Kasumi-1 (cell line): ENCODE measurements around the gene POU2F2.

Source experiments
- DNase-seq, 2 experiments: peaks; one replicate each; lab custom pipeline; 2025; lab: John Stamatoyannopoulos, UW

POU2F2 gene

DNA sequence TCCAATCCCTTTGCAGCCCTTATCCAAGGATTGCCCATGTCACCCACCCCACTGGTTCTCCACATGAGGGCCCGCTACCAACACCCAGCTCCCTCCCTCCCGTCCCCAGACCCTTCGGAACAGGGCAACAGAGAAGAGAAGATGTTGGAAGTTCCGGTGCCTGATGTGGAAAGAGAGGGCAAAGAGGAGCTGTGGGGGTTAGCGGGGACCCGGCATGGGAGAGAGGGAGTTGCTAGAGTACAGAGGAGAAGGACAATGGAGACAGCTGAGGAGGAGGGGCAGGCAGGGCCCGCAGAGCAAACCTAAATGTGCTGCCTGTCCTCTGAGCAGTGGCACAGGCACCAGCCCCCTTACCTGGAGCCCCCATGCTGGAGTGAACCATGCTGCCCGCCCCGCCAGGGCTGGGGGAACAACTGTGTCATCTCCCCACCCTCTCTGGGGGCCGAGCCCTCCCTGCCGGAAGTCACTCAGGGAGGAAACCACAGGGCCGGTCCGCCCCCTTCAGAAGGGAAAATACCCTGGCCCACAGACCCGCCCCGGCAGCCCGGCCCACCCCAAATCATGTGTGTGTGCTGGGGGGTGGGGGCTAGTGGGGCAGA, at the start of gene POU2F2:
POU2F2 (minus strand) TSS at position 417 of the 599 bp plus-strand sequence; CDS start at position 382, 35 bp downstream.
- DNase-seq: peak; percentile 42 to 73

DNA sequence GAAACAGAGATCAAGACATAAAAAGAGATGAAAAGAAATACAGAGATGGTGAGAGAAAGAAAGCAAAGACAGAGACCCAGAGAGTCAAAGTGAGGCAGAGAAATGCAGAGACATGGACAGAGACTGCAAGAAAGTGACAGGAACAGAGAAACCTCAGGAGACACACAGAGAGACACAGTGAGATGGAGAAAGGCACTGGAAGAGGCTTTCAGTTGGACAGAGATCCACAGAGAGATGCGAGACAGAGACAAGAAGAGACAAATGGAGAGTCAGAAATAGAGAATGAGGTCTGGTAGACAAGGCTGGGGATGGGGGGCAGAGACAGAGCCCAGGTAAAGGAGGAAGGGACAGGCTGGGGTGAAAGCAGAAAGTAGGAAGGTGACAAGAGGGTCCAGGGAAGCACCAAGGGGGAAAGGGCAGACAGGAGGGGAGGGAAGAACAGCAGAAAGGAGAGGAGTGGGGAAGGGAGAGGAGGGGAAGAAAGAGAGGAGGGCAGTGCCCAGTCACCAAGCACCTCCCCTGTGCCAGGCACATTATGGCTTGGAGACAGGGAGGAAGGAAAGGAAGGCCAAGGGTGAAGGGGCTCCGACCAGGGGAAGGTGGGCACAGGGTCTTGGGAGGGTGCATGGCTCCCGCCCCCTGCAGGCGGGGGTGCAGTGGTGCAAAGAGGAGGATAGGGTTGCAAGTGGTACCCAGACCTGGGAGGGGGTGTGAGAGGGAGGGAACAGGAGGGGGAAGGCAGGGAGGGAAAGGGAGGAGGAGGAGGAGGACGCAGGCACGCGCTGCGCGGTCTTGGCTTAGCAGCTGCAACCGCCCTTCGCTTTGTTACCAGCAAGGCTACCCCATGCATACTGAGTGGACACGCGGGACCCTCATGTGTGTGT, 46.8 kb upstream of the POU2F2 start:
- peak in 1 of 2 experiments; percentile 19 for DNase-seq

DNA sequence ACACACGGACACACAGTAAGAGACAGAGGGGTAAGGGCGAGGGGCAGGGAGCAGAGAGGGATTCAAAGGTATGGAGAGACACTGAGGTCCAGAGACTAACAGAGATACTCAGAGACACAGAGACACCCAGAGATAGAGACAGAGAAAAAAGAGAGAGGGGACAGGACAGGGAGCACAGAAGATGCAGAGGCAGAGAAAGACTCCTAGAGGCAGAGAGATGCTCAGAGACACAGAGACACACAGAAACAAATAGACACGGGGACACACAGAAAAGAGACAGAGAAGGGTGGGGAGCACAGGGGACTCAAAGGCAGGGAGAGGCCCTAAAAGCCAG, 45.4 kb upstream of the POU2F2 start:
- no peak for DNase-seq

DNA sequence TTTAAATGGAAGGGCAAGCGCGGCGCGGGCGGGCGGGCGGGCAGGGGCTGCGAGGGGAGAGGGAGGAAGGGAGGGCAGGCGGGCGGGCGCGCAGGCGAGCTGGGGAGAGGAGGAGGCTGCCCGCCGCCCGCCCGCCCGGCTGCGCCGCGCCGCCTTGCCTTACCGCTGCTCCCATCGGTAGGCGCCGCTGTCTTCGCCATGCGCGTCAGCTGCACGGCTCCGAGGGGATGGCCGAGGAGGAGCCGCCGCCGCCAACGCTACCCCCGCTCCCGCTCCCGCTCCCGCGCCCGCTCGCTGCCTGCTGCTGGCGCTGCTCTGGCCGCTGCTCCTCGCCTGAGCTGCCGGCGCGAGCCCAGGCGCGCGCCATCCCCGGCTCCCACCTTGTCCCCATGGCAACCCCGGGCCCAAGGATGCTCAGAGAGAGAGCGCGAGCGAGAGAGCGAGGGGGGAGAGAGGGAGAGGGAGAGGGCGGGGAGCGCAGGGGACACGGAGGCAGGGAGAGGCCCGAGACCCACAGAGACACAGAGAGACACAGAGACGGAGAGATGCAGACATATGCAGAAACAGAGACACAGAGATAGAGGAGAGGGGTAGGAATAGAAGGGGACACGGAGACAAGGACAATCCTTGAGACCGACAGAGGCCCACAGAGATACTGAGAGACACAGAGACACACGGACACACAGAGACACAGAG, 44.9 kb upstream of the POU2F2 start:
- peak; percentile 57 to 67 for DNase-seq

DNA sequence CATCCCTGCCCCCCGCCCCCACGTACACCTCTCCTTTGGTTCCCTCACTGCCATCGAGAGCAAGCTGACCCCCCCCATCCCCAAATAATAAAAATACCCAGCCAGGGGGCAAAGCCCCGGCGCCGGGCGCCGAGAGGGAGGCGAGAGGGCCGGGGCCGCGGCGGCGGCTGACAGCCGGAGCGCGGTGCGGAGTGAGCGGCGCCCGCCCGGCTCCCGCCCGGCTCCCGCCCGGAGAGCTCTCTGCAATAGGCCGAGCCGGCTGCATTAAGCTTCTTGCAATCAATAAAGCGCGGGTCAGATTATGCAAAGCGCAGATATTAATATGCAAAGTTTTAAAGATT, 44.4 kb upstream of the POU2F2 start:
- DNase-seq: peak in 1 of 2 experiments; percentile 67

DNA sequence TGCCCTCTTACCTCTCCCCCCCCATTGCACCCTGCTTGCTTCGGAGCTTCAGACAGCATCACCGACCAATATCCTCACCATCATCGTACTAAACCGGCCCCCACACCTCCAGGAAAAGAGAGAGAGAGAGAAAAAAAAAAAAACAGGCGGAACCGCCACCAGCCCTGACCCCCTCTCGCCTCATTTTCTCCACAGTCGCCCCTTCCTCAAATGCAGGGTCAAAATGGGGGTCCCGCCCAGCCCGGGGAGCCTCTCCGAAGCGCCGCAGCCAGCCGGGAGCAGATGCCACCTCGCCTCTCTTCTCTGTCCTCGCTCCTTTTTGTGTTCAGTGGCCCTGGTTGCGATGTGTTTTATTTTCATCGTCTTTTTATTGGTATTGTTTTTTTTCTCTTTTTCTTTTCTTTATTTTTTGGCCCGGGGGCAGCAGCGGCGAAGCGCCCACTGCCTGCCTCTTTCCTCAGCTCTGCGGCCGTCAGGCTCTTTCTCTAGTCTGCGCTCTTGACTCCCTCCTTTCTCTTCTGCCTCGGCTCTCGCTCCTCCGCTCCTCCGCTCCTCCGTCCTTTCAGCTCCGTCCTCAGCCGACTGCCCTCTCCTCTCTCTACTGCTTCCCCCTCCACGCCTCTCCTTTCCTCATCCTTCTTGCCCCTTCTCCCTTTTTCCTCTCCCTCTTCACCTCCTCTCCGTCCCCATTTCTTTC, 43.9 kb upstream of the POU2F2 start:
- DNase-seq: no peak

DNA sequence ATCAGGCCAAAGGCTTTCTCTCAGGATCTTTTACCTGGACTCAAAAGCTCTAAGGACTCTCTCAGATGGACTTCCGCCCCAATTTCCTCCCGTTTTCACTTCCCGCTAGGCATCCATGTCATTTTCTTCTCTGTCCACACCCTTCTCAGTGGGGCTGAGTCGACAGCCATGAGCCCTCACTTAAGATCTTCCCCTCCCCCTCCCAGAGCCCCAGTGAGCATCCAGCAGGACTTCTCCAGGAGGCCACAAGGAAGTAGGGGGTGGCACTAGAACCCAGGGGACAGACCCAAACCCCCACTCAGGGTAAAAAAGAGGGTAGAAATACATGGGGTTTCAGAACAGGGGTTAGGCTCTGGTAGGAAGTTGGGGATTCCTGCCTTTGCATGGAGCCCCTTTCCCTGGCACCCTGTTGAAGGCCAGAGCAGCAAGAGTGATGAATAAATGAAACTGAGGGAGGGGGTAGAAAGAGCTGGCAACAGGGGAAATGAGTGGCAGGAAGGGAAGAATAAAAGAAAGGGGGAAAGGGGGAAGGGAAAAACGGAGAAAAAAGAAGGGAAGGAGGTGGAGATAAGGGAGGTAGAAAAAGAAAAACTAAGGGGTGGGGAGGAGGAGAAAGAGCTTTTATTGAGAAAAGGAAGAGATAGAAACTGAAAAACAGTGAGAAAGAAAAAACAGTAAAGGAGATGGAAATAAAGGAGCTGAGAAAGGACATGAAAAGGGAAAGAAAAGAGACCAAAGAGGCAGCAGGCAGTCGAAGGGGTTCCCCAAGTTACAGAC, 42.9 kb upstream of the POU2F2 start:
- DNase-seq: no peak

DNA sequence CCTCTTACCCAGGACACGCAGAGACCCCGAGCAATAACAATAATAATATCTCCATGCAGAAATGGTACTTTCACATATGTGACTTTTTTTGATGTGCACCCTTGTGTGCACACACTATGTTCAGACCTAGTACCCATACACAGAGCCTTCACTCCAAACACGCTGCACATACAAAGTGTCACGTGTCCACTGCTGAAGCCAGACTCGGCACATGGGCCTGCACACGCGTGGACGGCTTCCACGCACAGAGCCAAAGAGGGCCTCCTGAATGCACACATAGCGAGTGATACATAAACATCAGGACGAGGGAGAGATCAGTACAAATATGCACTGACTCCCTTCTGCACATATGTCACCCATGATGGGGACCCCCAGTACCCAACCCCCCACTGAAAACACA, 41.9 kb upstream of the POU2F2 start:
- no peak for DNase-seq

DNA sequence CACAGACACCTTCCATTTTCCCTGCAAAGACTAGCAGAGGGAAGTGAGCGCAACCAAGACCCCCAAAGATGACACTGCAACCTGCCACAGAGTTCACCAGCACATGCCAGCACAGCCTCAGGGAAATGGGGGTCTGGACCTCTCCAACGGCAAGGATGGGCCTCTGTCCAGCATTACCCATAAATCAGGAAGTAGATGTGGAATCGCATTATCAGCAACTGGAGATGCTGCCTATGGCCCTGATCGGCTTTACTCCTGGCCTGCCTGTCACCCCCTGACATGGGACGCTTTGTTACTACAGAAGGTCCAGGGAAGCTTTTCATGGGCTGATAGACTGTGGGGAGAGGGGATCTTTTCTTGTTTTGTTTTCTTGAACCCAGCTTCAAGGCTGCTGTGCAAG, 41.4 kb upstream of the POU2F2 start:
- no peak for DNase-seq

DNA sequence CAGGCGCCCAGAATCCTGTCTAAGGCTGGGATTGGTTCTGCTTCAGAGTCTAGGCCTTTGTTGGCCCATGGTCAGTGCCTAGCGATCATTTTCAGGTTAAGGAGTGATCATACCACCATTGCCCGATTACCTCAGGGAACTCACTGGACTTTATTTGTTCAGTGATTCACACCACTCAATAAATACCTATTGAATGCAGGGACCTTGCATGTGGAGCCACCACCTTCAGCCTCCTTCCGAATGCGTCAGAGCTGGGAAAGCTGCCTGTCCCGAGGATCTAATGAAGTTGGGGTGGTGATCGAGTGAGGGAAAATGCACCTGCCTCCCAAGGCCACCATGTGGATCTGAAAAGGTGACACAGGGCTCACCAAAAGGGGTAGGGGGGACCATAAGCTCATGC, 40.0 kb upstream of the POU2F2 start:
- no peak for DNase-seq

DNA sequence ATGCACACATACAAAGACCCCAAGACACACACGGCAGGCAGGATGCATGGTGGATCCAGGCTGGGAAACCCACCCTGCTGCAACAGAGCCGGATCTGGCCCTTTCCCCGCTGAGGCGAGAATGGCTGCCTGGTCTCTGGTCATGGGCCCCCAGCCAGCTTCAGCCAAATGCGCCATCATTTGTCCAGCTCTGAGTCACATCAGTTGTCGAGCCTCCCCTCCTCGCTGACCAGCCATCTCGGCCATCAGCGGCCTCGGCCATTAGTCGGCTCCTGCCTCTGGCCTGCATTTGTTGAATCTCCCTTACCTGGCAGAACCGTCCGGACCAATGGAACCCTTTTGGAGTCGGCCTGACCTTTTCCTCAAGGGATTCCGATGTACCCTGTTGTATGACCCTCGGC, 38.5 kb upstream of the POU2F2 start:
- DNase-seq: no peak

DNA sequence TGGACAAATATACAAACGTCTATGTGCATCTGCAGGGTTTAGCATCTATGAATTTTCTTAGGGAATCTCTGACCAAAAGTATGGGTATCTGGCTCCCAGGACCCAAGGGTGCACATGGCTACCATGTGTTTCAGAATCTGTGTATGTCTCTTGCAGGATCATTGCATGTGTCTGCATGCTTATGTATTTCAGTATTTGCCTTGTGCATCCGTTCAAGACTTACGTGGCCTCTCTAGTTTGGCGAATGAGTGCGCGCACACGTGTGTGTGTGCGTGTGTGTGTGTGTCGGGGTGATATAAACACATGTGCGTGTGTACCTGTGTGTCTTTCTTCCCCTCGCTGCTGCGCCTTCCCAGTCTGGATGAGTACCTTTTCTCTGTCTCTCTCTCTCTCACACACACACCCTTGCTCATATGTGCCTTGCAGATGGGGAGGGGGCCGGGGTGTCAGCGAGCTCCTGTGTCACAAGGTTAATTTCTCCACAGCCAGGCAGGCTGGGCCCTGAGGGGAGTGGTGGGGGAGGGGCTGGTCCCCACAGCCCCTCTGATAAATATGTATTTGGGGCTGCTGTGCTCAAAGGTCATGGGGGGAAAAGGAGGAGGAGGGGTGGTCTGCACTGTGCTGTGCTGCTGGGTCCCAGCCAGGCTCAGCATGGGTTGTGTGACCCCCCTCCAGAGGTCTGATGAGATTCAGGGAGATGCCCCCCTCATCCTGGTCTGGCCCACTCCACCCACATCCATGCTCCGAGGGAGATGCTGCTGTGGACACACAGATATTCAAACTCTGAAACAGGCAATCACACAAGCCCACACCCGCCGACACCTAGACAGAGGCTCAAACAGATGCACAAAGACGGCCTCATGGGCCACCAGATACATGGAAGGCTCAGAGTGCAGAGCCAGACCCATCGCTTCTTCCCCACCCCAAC, 37.5 kb upstream of the POU2F2 start:
- DNase-seq: no peak

DNA sequence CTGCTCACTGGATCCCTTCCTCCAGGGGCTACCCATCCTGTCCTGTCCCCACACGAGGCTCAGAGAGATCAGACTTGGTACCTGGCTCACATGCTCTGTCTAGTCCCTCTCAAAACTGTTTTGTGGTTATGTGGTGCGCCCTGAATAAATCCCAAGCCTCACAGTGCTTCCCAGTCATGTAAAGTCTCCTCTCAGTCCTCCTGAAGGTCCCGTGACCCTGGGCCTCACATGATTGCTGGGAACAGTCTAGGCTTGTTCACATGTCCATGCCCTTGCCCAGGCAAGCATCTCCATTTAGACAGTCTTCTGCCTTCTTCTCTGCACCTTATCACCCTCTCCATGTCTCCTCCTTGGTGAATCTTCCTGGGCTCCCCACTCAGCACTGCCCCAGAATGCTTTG, 36.0 kb upstream of the POU2F2 start:
- no peak for DNase-seq

DNA sequence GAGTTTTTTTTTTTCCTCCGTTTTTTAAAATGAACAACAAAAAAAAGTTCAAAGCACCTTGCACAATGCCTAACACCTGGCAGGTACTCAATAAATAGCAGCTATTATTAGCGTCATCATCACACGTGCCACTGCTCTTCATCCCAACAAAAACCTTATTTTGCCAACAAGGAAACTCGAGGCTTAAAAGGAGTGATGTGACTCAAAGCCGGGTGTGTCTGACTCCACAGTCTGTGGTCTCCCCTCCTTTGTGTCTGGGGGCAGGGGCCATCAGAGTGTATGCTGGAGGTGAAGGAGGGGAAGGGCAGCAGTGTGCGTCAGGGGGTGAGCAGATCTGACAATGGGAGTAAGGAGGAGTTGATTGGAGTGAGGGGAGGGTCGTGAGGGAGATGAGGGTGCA, 34.1 kb upstream of the POU2F2 start:
- no peak for DNase-seq

DNA sequence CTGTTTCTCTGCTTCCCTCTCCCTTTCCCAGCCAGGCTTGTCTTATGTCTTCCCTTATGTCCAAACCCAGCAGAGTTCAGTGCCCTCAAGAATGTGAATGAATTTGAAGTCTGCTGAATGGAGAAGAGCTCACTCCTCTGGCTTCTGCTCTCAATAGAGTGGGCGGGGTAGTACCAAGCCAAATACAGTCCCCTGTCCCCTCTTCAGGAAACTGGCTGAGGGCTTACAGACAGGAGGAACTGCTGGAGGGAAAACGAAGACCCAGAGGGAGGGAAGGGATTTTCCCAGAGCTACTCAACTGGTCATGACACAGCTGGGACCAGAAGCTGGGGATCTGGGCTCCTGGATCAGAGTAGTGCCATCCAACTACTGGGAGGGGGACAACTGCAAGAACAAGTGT, 32.9 kb upstream of the POU2F2 start:
- no peak for DNase-seq

DNA sequence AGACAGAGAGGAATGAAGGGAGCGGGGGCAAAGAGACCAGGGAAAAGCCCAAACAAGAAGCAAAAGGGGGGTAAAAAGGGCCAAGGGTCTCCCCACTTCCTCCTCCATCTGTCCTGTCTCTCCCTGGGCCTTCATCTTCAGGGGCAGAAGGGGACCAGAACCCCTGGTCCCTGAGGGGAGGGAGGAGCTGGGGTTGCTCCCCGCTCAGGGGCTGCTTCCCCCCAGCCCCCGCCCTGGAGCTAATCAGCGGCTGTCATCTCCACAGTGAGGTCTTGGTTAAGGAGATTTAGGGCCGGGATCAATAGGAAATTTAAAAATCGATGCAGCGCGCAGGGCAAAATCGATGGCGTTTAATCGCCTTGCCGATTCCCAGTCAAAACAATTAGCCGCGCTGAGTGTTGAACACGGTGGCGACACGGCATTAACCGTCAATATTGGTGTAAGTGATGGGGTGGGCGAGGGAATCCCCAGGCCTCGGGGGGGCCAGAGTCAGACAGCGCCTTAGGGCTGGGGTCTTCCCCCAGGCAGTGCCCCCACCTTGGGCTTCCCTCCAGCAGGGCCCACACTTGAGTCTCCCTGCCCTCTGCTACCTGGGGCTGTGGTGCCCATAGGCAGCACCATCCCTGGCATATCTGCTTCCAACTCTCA, 29.5 kb upstream of the POU2F2 start:
- no peak for DNase-seq

DNA sequence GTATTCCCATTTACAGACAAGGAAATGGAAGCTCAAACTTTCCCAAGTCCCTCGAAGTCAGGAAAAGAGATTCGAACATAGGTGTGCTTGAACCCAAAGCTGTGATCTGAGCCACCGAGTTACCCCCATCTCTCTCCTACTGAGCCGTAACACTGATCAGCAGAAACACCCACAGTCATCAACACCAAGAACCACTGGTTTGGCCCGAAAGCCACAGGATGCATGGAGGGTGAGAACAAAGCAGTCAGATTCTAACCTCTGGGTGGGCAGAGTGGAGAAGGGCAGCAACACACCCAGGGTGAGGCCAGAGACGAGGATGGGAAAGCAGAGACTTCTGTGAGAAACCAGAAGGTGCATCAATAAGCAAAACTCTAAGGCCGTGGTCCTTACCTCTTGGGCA, 27.7 kb upstream of the POU2F2 start:
- DNase-seq: no peak

DNA sequence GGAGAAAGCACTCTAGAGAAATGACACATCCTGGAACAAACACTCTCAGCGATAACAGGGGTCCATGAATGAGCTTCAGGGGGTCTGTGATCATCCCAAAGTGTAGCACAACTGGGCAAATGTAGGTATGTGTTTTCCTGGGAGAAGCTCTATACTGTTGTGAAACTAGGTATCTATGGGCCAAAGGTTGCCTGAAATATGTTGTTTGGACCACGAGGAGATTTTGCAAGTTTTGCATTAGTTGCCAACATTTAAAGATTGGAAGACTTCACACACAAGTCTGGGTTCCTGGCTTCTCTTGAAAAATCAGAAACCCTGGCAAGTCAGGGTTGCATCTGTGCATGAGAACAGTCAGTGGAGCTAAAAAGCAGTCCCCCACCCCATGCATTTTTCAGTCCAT, 26.7 kb upstream of the POU2F2 start:
- DNase-seq: no peak

DNA sequence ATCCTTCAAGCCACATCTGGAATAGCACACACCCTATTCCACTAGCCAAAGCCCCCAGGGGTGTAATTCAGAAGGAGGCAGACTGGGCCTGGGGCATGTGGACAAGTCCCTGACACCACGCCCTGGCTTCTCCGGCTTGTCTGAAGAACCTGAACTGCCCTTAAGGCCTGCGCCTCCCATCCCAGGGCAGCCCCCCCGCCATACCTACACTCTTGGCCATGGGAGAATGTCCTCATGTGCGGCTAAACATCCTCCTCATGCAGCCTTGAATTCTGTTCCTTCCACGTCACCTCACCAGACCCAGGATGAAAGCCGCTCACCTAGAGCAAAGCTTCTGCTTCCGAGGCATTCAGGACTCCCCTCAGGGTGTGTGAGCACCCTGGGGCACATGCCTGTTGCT, 24.3 kb upstream of the POU2F2 start:
- no peak for DNase-seq

DNA sequence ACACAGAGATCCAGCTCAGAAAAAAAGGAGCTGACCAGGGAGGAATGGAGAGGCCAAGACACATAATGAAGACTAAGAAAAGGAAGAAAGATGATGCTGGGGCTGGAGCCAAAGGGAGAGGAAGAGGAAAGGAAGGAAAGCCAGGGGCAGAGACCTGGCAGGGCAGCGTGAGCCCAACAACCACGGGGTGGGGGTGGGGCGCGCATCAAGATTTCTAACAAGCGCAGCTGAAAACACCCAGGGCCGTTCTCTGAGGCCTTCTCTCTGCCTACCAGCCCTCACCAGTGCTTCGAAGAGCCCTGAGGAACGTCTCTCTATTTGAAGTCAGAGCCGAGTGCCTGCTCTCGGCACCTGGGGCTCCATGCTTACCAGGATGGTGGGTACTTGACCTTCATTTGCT, 23.6 kb upstream of the POU2F2 start:
- no peak for DNase-seq
